ENCODE data around the gene AKAP8L. TPM values are rescaled to one million over a fixed set of nuclear protein-coding genes. Genes with fewer than 3 reads are reported as not detected.
"Not testable (repeated sequence)": the region's sequence is repeated elsewhere in the genome, so short reads cannot be mapped to it uniquely, and the experiment has no call there.

The AKAP8L gene
- polyA plus RNA-seq, 4 donors, result 40.4 to 134 (median 80.9) TPM

GRCh38 chr19:15371786-15372380, 46.9 kb downstream of the AKAP8L start:
- DNase-seq (no peak), FAIRE-seq (no peak)
- Histone ChIP-seq H3K36me3 (ENCODE audit: control insufficient read depth in 3 of 3, insufficient read depth in 2 of 3, low read depth in 1 of 3, low read length in 3 of 3) (peaks cover 5 to 90% (median 27%) of the 10 kb centered on the region in 3 donors), H3K27me3 (ENCODE audit: control insufficient read depth in 3 of 3, insufficient read depth in 3 of 3, low read length in 3 of 3) (no peaks in the 10 kb centered on the region), H3K4me1 (ENCODE audit: control insufficient read depth in 3 of 3, insufficient read depth in 2 of 3, low read depth in 1 of 3, low read length in 2 of 3) (peaks cover 0 to 5% (median 2%) of the 10 kb centered on the region in 3 donors), H3K4me3 (ENCODE audit: low read depth in 1 of 3, low read length in 3 of 3) (no peak overlapping the region), H3K9me3 (ENCODE audit: control insufficient read depth in 2 of 2, insufficient read depth in 1 of 2, low read depth in 1 of 2, low read length in 1 of 2) (no peaks in the 10 kb centered on the region), H3K27ac (ENCODE audit: low read depth in 1 of 3, low read length in 2 of 3) (no peak overlapping the region)
- 94 to 95% (median 94%) methylated on average over 17 of the region's 17 CpGs for WGBS, 3 donors

DNA sequence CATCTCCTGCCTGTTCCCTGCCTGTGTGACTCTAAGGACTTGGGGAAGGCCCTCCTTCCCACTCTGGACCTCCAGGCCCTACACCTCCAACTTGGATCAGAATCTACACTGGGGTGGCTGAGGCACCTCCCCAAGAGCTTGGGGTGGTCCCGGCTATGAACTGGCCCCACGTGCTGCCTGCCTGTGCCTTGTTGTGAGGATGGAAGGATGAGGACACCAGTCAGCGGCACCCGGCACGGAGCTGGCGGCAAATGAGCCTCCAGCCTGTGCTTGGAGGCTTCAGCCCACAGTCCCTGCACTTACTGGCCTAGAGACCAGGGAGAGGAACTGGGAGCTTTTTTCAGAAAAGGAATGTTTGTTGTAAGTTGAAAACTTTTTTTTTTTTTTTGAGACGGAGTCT, 47.7 kb downstream of the AKAP8L start:
- Histone ChIP-seq H3K9me3 (ENCODE audit: control insufficient read depth in 2 of 2, insufficient read depth in 1 of 2, low read depth in 1 of 2, low read length in 1 of 2) (no peaks in the 10 kb centered on the region), H3K4me1 (ENCODE audit: control insufficient read depth in 3 of 3, insufficient read depth in 2 of 3, low read depth in 1 of 3, low read length in 2 of 3) (no peaks in the 10 kb centered on the region), H3K27me3 (ENCODE audit: control insufficient read depth in 3 of 3, insufficient read depth in 3 of 3, low read length in 3 of 3) (no peaks in the 10 kb centered on the region), H3K36me3 (ENCODE audit: control insufficient read depth in 3 of 3, insufficient read depth in 2 of 3, low read depth in 1 of 3, low read length in 3 of 3) (peaks cover 5 to 92% (median 27%) of the 10 kb centered on the region in 3 donors), H3K4me3 (ENCODE audit: low read depth in 1 of 3, low read length in 3 of 3) (no peak overlapping the region), H3K27ac (ENCODE audit: low read depth in 1 of 3, low read length in 2 of 3) (no peak overlapping the region)
- 95 to 98% (median 96%) methylated on average over 7 of the region's 7 CpGs for WGBS, 3 donors
- no peak for DNase-seq
- FAIRE-seq, result no peak

GRCh38 chr19:15369594-15369891, 49.2 kb downstream of the AKAP8L start:
- no peaks in the 10 kb centered on the region for H3K4me1 ChIP-seq (ENCODE audit: control insufficient read depth in 3 of 3, insufficient read depth in 2 of 3, low read depth in 1 of 3, low read length in 2 of 3)
- no peak overlapping the region for H3K27ac ChIP-seq (ENCODE audit: low read depth in 1 of 3, low read length in 2 of 3)
- H3K9me3 ChIP-seq (ENCODE audit: control insufficient read depth in 2 of 2, insufficient read depth in 1 of 2, low read depth in 1 of 2, low read length in 1 of 2), result no peaks in the 10 kb centered on the region
- H3K27me3 ChIP-seq (ENCODE audit: control insufficient read depth in 3 of 3, insufficient read depth in 3 of 3, low read length in 3 of 3), result no peaks in the 10 kb centered on the region
- no peak overlapping the region for H3K4me3 ChIP-seq (ENCODE audit: low read depth in 1 of 3, low read length in 3 of 3)
- DNase-seq (no peak), FAIRE-seq (no peak)
- 95 to 99% (median 96%) methylated on average over 9 of the region's 9 CpGs for WGBS, 3 donors
- peaks cover 9 to 94% (median 30%) of the 10 kb centered on the region in 3 donors for H3K36me3 ChIP-seq (ENCODE audit: control insufficient read depth in 3 of 3, insufficient read depth in 2 of 3, low read depth in 1 of 3, low read length in 3 of 3)

- Histone ChIP-seq H3K36me3 (ENCODE audit: control insufficient read depth in 3 of 3, insufficient read depth in 2 of 3, low read depth in 1 of 3, low read length in 3 of 3) (peaks cover 9 to 94% (median 28%) of the 10 kb centered on the region in 3 donors), H3K27me3 (ENCODE audit: control insufficient read depth in 3 of 3, insufficient read depth in 3 of 3, low read length in 3 of 3) (no peaks in the 10 kb centered on the region), H3K9me3 (ENCODE audit: control insufficient read depth in 2 of 2, insufficient read depth in 1 of 2, low read depth in 1 of 2, low read length in 1 of 2) (no peaks in the 10 kb centered on the region), H3K4me1 (ENCODE audit: control insufficient read depth in 3 of 3, insufficient read depth in 2 of 3, low read depth in 1 of 3, low read length in 2 of 3) (no peaks in the 10 kb centered on the region), H3K4me3 (ENCODE audit: low read depth in 1 of 3, low read length in 3 of 3) (no peak overlapping the region), H3K27ac (ENCODE audit: low read depth in 1 of 3, low read length in 2 of 3) (no peak overlapping the region)
- FAIRE-seq (no peak), DNase-seq (no peak)
- WGBS, 3 donors, result 95 to 96% (median 96%) methylated on average over 35 of the region's 35 CpGs
Observed at GRCh38 chr19:15368798-15369593, 49.8 kb downstream of the AKAP8L start.

- WGBS, 3 donors, result 95 to 97% (median 96%) methylated on average over 24 of the region's 24 CpGs
- Histone ChIP-seq H3K27ac (ENCODE audit: low read depth in 1 of 3, low read length in 2 of 3) (no peak overlapping the region), H3K9me3 (ENCODE audit: control insufficient read depth in 2 of 2, insufficient read depth in 1 of 2, low read depth in 1 of 2, low read length in 1 of 2) (no peaks in the 10 kb centered on the region), H3K4me1 (ENCODE audit: control insufficient read depth in 3 of 3, insufficient read depth in 2 of 3, low read depth in 1 of 3, low read length in 2 of 3) (no peaks in the 10 kb centered on the region), H3K4me3 (ENCODE audit: low read depth in 1 of 3, low read length in 3 of 3) (no peak overlapping the region), H3K27me3 (ENCODE audit: control insufficient read depth in 3 of 3, insufficient read depth in 3 of 3, low read length in 3 of 3) (no peaks in the 10 kb centered on the region), H3K36me3 (ENCODE audit: control insufficient read depth in 3 of 3, insufficient read depth in 2 of 3, low read depth in 1 of 3, low read length in 3 of 3) (peaks cover 9 to 86% (median 26%) of the 10 kb centered on the region in 3 donors)
- DNase-seq (no peak), FAIRE-seq (no peak)
Observed at GRCh38 chr19:15368051-15368632, 50.6 kb downstream of the AKAP8L start.

- no peak for FAIRE-seq
- Histone ChIP-seq H3K27ac (ENCODE audit: low read depth in 1 of 3, low read length in 2 of 3) (no peak overlapping the region), H3K9me3 (ENCODE audit: control insufficient read depth in 2 of 2, insufficient read depth in 1 of 2, low read depth in 1 of 2, low read length in 1 of 2) (no peaks in the 10 kb centered on the region), H3K27me3 (ENCODE audit: control insufficient read depth in 3 of 3, insufficient read depth in 3 of 3, low read length in 3 of 3) (no peaks in the 10 kb centered on the region), H3K36me3 (ENCODE audit: control insufficient read depth in 3 of 3, insufficient read depth in 2 of 3, low read depth in 1 of 3, low read length in 3 of 3) (peaks cover 6 to 79% (median 26%) of the 10 kb centered on the region in 3 donors), H3K4me1 (ENCODE audit: control insufficient read depth in 3 of 3, insufficient read depth in 2 of 3, low read depth in 1 of 3, low read length in 2 of 3) (no peaks in the 10 kb centered on the region), H3K4me3 (ENCODE audit: low read depth in 1 of 3, low read length in 3 of 3) (no peak overlapping the region)
- 87 to 91% (median 89%) methylated on average over 3 of the region's 3 CpGs for WGBS, 3 donors
- DNase-seq, result no peak
Observed at GRCh38 chr19:15367439-15367838, 51.3 kb downstream of the AKAP8L start.

DNA sequence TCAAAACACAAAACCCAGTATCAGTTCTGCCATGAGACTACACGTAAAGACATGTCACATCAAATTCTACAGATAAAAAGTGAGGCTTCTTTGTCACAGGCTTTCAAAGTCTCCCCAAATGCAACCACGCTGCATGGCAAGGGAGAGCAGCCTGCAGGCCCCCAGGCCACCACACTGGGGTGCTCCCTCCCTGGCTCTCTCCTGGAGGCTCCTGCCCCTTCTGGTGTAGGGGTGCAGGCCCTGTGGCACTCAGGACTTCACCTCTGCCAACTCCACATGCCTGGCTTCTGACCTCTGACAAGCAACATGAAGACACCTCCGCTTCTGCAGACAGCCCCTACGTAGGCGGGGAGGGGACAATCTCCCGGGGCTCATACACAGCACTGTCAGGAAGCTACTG, 53.5 kb downstream of the AKAP8L start:
- Histone ChIP-seq H3K36me3 (ENCODE audit: control insufficient read depth in 3 of 3, insufficient read depth in 2 of 3, low read depth in 1 of 3, low read length in 3 of 3) (peaks cover 14 to 76% (median 16%) of the 10 kb centered on the region in 3 donors), H3K4me1 (ENCODE audit: control insufficient read depth in 3 of 3, insufficient read depth in 2 of 3, low read depth in 1 of 3, low read length in 2 of 3) (no peaks in the 10 kb centered on the region), H3K27ac (ENCODE audit: low read depth in 1 of 3, low read length in 2 of 3) (no peak overlapping the region), H3K4me3 (ENCODE audit: low read depth in 1 of 3, low read length in 3 of 3) (no peak overlapping the region), H3K27me3 (ENCODE audit: control insufficient read depth in 3 of 3, insufficient read depth in 3 of 3, low read length in 3 of 3) (no peaks in the 10 kb centered on the region), H3K9me3 (ENCODE audit: control insufficient read depth in 2 of 2, insufficient read depth in 1 of 2, low read depth in 1 of 2, low read length in 1 of 2) (no peaks in the 10 kb centered on the region)
- DNase-seq (no peak), FAIRE-seq (no peak)
- 95 to 96% (median 95%) methylated on average over 6 of the region's 6 CpGs for WGBS, 3 donors

DNA sequence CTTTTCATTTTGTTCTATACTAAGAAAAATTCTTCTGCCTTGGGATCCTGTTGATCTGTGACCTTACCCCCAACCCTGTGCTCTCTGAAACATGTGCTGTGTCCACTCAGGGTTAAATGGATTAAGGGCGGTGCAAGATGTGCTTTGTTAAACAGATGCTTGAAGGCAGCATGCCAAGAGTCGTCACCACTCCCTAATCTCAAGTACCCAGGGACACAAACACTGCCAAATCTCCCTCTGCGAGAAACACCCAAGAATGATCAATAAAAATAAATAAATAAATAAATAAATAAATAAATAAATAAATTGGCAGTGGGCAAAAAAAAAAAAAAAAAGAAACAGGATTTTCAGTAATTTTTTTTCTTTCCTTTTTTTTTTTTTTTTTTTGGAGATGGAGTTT, 55.0 kb downstream of the AKAP8L start:
- 57 to 62% (median 62%) methylated on average over 3 of the region's 3 CpGs for WGBS, 3 donors
- H3K4me3 ChIP-seq (ENCODE audit: low read depth in 1 of 3, low read length in 3 of 3); H3K4me1 ChIP-seq (ENCODE audit: control insufficient read depth in 3 of 3, insufficient read depth in 2 of 3, low read depth in 1 of 3, low read length in 2 of 3): not testable (repeated sequence)

More for the DNA sequence above, 55.0 kb downstream of the AKAP8L start:
- H3K36me3 ChIP-seq (ENCODE audit: control insufficient read depth in 3 of 3, insufficient read depth in 2 of 3, low read depth in 1 of 3, low read length in 3 of 3), result peaks cover 14 to 72% (median 15%) of the 10 kb centered on the region in 3 donors
- H3K27ac ChIP-seq (ENCODE audit: low read depth in 1 of 3, low read length in 2 of 3); FAIRE-seq; H3K27me3 ChIP-seq (ENCODE audit: control insufficient read depth in 3 of 3, insufficient read depth in 3 of 3, low read length in 3 of 3); DNase-seq; H3K9me3 ChIP-seq (ENCODE audit: control insufficient read depth in 2 of 2, insufficient read depth in 1 of 2, low read depth in 1 of 2, low read length in 1 of 2): not testable (repeated sequence)
